Activated naive CD4-positive, alpha-beta T cell treated with anti-CD3 and anti-CD28 coated beads for 36 hours (primary cell): Measurements from ENCODE around the gene CLDND2. TPM values are rescaled to one million over a fixed set of nuclear protein-coding genes. Genes with fewer than 3 reads are reported as not detected.
"Not testable (repeated sequence)": the region's sequence is repeated elsewhere in the genome, so short reads cannot be mapped to it uniquely, and the experiment has no call there.

ENCODE experiments used
- CTCF ChIA-PET: fragments of 350-600 bp; sonication (Branson Sonifier 250); formaldehyde crosslinking; loops from one replicate; lab custom pipeline; 2021; ENCODE audit warnings: antibody characterized with exemption; lab: Charles Lee
- DNase-seq: peaks from one replicate; pipeline ENCODE4 v3.0.0-alpha.2; 2020
- H3K27ac Mint-ChIP-seq: one replicate; pipeline ENCODE4 v1.8.0; 2021; ENCODE audit warnings: mild to moderate bottlenecking, mixed read lengths
- H3K27me3 Mint-ChIP-seq: one replicate; pipeline ENCODE4 v1.8.0; 2021; ENCODE audit warnings: low read depth, mixed read lengths
- H3K36me3 Mint-ChIP-seq: one replicate; pipeline ENCODE4 v1.8.0; 2021; ENCODE audit warnings: low read depth, mixed read lengths
- H3K4me1 Mint-ChIP-seq: one replicate; pipeline ENCODE4 v1.8.0; 2021; ENCODE audit warnings: low read depth, mixed read lengths
- H3K4me3 Mint-ChIP-seq: one replicate; pipeline ENCODE4 v1.8.0; 2021; ENCODE audit warnings: mild to moderate bottlenecking, moderate library complexity, mixed read lengths
- H3K9me3 Mint-ChIP-seq: one replicate; pipeline ENCODE4 v1.8.0; 2021; ENCODE audit warnings: mixed read lengths
- intact Hi-C: fragments of 100-400 bp; cut with micrococcal nuclease; formaldehyde crosslinking; loops from one replicate; pipeline ENCODE4 v1.15.1; 2023
- total RNA-seq, 2 experiments: library from RNA; stranded (reverse); gene quantifications; one replicate each; pipeline ENCODE4 v1.2.3, GENCODE V29; 2021

CLDND2 gene, protein sequence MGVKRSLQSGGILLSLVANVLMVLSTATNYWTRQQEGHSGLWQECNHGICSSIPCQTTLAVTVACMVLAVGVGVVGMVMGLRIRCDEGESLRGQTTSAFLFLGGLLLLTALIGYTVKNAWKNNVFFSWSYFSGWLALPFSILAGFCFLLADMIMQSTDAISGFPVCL
- under 1 TPM; 0.72 TPM for total RNA-seq

GRCh38 chr19:51368366-51369282 is at the start of gene CLDND2:
TSS of gene CLDND2 (minus strand) at chr19:51369003. CDS start at chr19:51368577, 426 bp downstream.
- peak within 1 kb of the TSS; percentile 94 for H3K4me3 Mint-ChIP-seq
- no peaks in the 10 kb centered on the region for H3K27me3 Mint-ChIP-seq
- peaks cover 58% of the 10 kb centered on the region for H3K4me1 Mint-ChIP-seq
- no peak for DNase-seq
- intact Hi-C loops = loop anchor here (5.0 kb wide), 1 partner anchor 256 kb away; no protein-coding TSS in a partner anchor
- peak within 1 kb of the TSS; percentile 95 for H3K27ac Mint-ChIP-seq
- H3K9me3 Mint-ChIP-seq = peaks cover under 1% of the 10 kb centered on the region
- H3K36me3 Mint-ChIP-seq = no peaks in the 10 kb centered on the region
- CTCF ChIA-PET = no interaction called here

DNA sequence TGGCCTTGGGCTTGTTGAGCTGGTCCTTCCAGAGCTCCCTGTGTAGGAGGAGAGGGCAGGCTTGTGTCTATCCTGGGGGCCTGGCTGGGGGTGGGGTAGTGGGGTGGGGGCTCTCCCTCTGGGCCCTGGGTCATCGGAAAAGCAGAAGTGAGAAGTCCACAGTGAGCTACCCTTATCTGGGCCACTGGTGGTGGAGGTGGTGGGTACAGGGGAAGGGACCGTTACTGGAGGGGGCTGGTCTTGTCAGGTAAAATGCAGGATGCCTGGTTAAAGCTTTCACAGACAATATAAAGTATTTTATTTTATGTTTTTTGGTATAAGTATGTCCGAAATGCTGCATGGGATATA is 49.0 kb upstream of the CLDND2 start:
- no peak overlapping the region for H3K27ac Mint-ChIP-seq
- no peak for DNase-seq
- H3K9me3 Mint-ChIP-seq = no peaks in the 10 kb centered on the region
- H3K4me3 Mint-ChIP-seq = no peak overlapping the region
- peaks cover 27% of the 10 kb centered on the region for H3K27me3 Mint-ChIP-seq
- intact Hi-C loops = no loop called here
- peaks cover 11% of the 10 kb centered on the region for H3K4me1 Mint-ChIP-seq
- no peaks in the 10 kb centered on the region for H3K36me3 Mint-ChIP-seq
- CTCF ChIA-PET = interaction anchor here (0.5 to 1.8 kb wide), 2 partner anchors 22 to 240 kb away, joined by 3 to 5 read pairs; no protein-coding TSS in a partner anchor

DNA sequence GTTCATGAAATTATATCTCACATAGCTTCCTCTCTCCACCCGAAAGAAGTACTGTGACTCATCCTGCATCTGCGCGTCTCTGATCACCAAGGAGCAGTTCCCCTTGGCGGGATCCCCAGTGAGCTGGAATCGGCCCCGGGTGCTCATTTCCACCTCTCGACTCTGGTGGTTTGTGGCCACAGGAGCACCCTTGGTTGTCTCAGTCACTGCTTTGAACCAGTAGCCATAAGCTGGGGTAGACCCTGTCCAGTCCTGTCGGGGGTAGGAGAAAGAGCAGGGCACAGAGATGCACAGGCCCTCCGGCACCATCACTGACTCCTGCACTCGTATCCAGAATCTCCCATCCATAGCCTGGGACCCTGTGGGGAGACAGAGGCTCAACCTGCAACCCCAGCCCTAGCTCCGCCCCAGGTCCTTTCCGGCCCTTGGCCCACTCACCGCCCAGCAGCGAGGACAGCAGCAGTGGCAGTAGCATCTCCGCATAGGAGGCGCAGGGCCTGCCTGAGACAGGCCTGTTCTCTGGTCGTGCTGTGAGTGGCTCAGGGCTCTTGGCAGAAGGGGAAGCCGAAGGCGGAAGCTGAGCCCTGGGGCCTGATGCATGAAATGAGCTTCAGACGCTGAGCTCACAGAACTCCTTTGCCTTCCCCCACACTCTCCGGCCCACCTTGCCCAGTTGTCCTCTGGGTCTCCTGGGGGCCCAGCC is 48.5 kb upstream of the CLDND2 start, which contains the start of gene SIGLEC10:
SIGLEC10 (minus strand) TSS at position 536 of the 703 bp plus-strand sequence; CDS start at position 475, 61 bp downstream.
- H3K27ac Mint-ChIP-seq = no peak within 1 kb of the TSS
- intact Hi-C loops = no loop called here
- H3K36me3 Mint-ChIP-seq = no peaks in the 10 kb centered on the region
- DNase-seq = peak; percentile 55
- peaks cover 11% of the 10 kb centered on the region for H3K4me1 Mint-ChIP-seq
- CTCF ChIA-PET = interaction anchor here (0.5 to 1.8 kb wide), 2 partner anchors 22 to 241 kb away, joined by 3 to 5 read pairs; no protein-coding TSS in a partner anchor
- peaks cover 27% of the 10 kb centered on the region for H3K27me3 Mint-ChIP-seq
- H3K4me3 Mint-ChIP-seq = no peak within 1 kb of the TSS
- H3K9me3 Mint-ChIP-seq = no peaks in the 10 kb centered on the region

- H3K27ac Mint-ChIP-seq, DNase-seq, H3K36me3 Mint-ChIP-seq, intact Hi-C loops, H3K4me3 Mint-ChIP-seq, H3K9me3 Mint-ChIP-seq, H3K4me1 Mint-ChIP-seq: not testable (repeated sequence)
- CTCF ChIA-PET = interaction anchor here (0.6 kb wide), 1 partner anchor 34 kb away, joined by 3 read pairs; no protein-coding TSS in a partner anchor
- peaks cover 23% of the 10 kb centered on the region for H3K27me3 Mint-ChIP-seq
These were observed 47.6 kb upstream of the CLDND2 start for GRCh38 chr19:51416422-51416821.

DNA sequence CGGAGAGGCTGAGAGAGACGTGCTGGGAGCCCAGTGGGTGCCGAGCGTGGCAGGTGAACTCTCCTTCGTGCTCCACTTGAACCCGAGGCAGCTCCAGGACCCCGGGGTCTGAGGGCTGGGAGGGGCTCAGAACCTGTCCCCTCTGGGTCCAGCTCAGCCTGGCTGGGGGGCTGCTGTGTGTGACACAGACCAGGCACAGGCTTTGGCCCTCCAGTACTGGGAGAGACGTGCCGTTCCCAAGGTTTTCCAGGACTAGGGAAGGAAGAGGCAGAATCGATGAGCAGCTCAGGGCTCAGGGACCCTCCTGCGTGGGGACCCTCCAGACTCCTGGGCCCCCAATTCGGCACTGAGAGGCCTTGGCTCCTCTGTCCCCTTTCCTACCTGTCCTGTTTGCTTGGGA is 46.4 kb upstream of the CLDND2 start:
- no peaks in the 10 kb centered on the region for H3K36me3 Mint-ChIP-seq
- no peaks in the 10 kb centered on the region for H3K9me3 Mint-ChIP-seq

DNA sequence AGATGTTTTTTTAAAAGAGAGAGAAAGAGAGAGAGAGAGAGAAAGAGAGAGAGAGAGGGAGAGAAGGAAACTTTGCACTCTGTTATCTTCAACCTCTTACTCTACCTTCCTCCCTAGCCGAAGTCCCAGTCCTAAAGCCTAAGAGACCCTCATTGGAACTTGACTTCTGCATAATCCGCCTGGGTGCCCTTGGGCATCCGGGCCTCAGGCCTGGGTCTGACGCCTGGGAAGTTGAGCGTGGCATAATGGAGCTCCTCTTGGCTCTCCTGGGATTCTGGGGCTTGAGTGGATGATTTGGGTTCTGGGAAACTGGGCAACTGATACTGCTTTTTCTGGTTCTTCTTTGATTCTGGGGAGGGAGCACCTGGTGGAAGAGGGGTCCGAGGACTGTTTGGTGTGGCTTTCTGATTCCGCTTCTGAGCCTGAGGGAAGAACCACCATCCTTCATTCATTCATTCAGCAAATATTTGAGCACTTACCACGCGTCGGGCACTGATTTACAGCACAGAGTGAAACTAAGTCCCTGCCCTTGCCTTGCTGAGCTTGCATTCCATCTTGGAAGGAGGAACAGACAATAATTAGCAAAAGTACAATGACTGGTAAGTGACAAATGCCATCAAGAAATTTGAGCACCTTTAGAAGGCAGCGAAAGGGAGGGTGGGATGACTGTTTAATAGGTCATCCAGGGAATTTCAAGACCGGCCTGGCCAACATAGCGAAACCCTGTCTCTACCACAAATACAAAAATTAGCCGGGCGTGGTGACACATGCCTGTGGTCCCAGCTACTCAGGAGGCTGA is 42.3 kb upstream of the CLDND2 start:
- DNase-seq = no peak
- Mint-ChIP-seq H3K9me3 (no peaks in the 10 kb centered on the region), H3K4me3 (no peak overlapping the region), H3K27ac (no peak overlapping the region), H3K36me3 (no peaks in the 10 kb centered on the region), H3K27me3 (peaks cover 12% of the 10 kb centered on the region), H3K4me1 (no peaks in the 10 kb centered on the region)
- intact Hi-C loops = loop anchor here (5.0 kb wide), 1 partner anchor 174 kb away; no protein-coding TSS in a partner anchor
- CTCF ChIA-PET = no interaction called here

More for the DNA sequence above, 46.4 kb upstream of the CLDND2 start:
- Mint-ChIP-seq H3K27me3 (peaks cover 23% of the 10 kb centered on the region), H3K4me3 (no peak overlapping the region), H3K27ac (no peak overlapping the region), H3K4me1 (peaks cover 8% of the 10 kb centered on the region)
- no peak for DNase-seq
- intact Hi-C loops = no loop called here
- CTCF ChIA-PET = no interaction called here

GRCh38 chr19:51407511-51408131 is 38.8 kb upstream of the CLDND2 start:
- H3K4me1 Mint-ChIP-seq = no peaks in the 10 kb centered on the region
- H3K27me3 Mint-ChIP-seq = peaks cover 15% of the 10 kb centered on the region
- intact Hi-C loops = loop anchor here (1.0 kb wide), 1 partner anchor 68 kb away; no protein-coding TSS in a partner anchor
- CTCF ChIA-PET = interaction anchor here (0.7 to 2.1 kb wide), 11 partner anchors 9 to 249 kb away, joined by 3 to 12 read pairs (median 3); partner anchors contain the start of gene NKG7
- H3K27ac Mint-ChIP-seq = no peak overlapping the region
- DNase-seq = peak; percentile 56
- H3K9me3 Mint-ChIP-seq = peaks cover 6% of the 10 kb centered on the region
- H3K4me3 Mint-ChIP-seq = no peak overlapping the region
- H3K36me3 Mint-ChIP-seq = peaks cover 13% of the 10 kb centered on the region

- CTCF ChIA-PET = no interaction called here
- H3K27ac Mint-ChIP-seq = no peak overlapping the region
- intact Hi-C loops = no loop called here
- H3K27me3 Mint-ChIP-seq = peaks cover 3% of the 10 kb centered on the region
- H3K4me1 Mint-ChIP-seq = peaks cover 4% of the 10 kb centered on the region
- H3K9me3 Mint-ChIP-seq = peaks cover 17% of the 10 kb centered on the region
- H3K4me3 Mint-ChIP-seq = no peak overlapping the region
- no peak for DNase-seq
- peaks cover 23% of the 10 kb centered on the region for H3K36me3 Mint-ChIP-seq
These were observed 33.3 kb upstream of the CLDND2 start for GRCh38 chr19:51402117-51402516.

GRCh38 chr19:51399936-51400335 is 31.1 kb upstream of the CLDND2 start:
- H3K4me3 Mint-ChIP-seq, H3K27ac Mint-ChIP-seq, H3K27me3 Mint-ChIP-seq, DNase-seq: not testable (repeated sequence)
- Mint-ChIP-seq H3K9me3 (peaks cover 17% of the 10 kb centered on the region), H3K4me1 (peaks cover 16% of the 10 kb centered on the region), H3K36me3 (peaks cover 24% of the 10 kb centered on the region)
- CTCF ChIA-PET = interaction anchor here (1.1 kb wide), 1 partner anchor 39 kb away, joined by 4 read pairs; no protein-coding TSS in a partner anchor
- intact Hi-C loops = loop anchor here (10.0 kb wide), 1 partner anchor 115 kb away; no protein-coding TSS in a partner anchor

- CTCF ChIA-PET = interaction anchor here (1.1 to 1.8 kb wide), 3 partner anchors 9 to 40 kb away, joined by 4 to 8 read pairs (median 4); no protein-coding TSS in a partner anchor
- intact Hi-C loops = loop anchor here (10.0 kb wide), 1 partner anchor 116 kb away; no protein-coding TSS in a partner anchor
- Mint-ChIP-seq H3K4me3 (no peak overlapping the region), H3K4me1 (peaks cover 22% of the 10 kb centered on the region), H3K9me3 (peaks cover 17% of the 10 kb centered on the region), H3K36me3 (peaks cover 27% of the 10 kb centered on the region), H3K27ac (no peak overlapping the region), H3K27me3 (peaks cover 3% of the 10 kb centered on the region)
- no peak for DNase-seq
These were observed 30.4 kb upstream of the CLDND2 start for GRCh38 chr19:51399231-51399630.
